MV-4-11 (cell line): Measurements from ENCODE around the gene LMTK3.

ENCODE experiments used
- DNase-seq: peaks from one replicate; lab custom pipeline; 2025; lab: John Stamatoyannopoulos, UW

Gene LMTK3

GRCh38 chr19:48508729-48509411 is 2.8 kb downstream of the LMTK3 start:
- no peak for DNase-seq

GRCh38 chr19:48507911-48508439 is 3.7 kb downstream of the LMTK3 start:
- no peak for DNase-seq

- DNase-seq, result peak; percentile 81
These were observed 5.4 kb downstream of the LMTK3 start for GRCh38 chr19:48506138-48506733.

- no peak for DNase-seq
These were observed 9.2 kb downstream of the LMTK3 start for GRCh38 chr19:48502350-48503018.

GRCh38 chr19:48501494-48502349 is 9.9 kb downstream of the LMTK3 start:
- DNase-seq, result peak; percentile 86

- no peak for DNase-seq
These were observed 10.7 kb downstream of the LMTK3 start for GRCh38 chr19:48500830-48501493.

GRCh38 chr19:48499316-48500090 is 12.1 kb downstream of the LMTK3 start:
- no peak for DNase-seq

GRCh38 chr19:48498595-48499311 is 12.9 kb downstream of the LMTK3 start:
- DNase-seq, result no peak

GRCh38 chr19:48497728-48498594 is 13.7 kb downstream of the LMTK3 start:
- no peak for DNase-seq

GRCh38 chr19:48496959-48497727 is 14.5 kb downstream of the LMTK3 start:
- no peak for DNase-seq

- DNase-seq, result peak; percentile 87
These were observed 16.2 kb downstream of the LMTK3 start for GRCh38 chr19:48495396-48495795.

- DNase-seq, result no peak
These were observed 17.8 kb downstream of the LMTK3 start for GRCh38 chr19:48493718-48494401.

GRCh38 chr19:48492925-48493717 is 18.5 kb downstream of the LMTK3 start:
- DNase-seq, result peak; percentile 98

- DNase-seq, result no peak
These were observed 19.9 kb downstream of the LMTK3 start for GRCh38 chr19:48491793-48492123.

GRCh38 chr19:48490981-48491792 is 20.4 kb downstream of the LMTK3 start:
- peak; percentile 59 for DNase-seq

GRCh38 chr19:48489608-48490216 is 21.9 kb downstream of the LMTK3 start:
- peak; percentile 61 for DNase-seq
